ENCODE measurements around the gene CDH1. TPM values are rescaled to one million over a fixed set of nuclear protein-coding genes. Genes with fewer than 3 reads are reported as not detected.
"Not testable (repeated sequence)": the region's sequence is repeated elsewhere in the genome, so short reads cannot be mapped to it uniquely, and the experiment has no call there.

The CDH1 gene
- total RNA-seq, 1 donor from 2014 or later = 0.13 TPM

GRCh38 chr16:68826652-68827051 is 89.6 kb downstream of the CDH1 start:
- no peak for DNase-seq (ENCODE audit: low spot score)
- intact Hi-C loops (cut with DNase I) = no loop called here

- DNase-seq (ENCODE audit: low spot score) = no peak
- intact Hi-C loops (cut with DNase I) = no loop called here
Observed at GRCh38 chr16:68833251-68833650, 96.2 kb downstream of the CDH1 start.

- intact Hi-C loops (cut with DNase I) = no loop called here
- no peak for DNase-seq (ENCODE audit: low spot score)
Observed at GRCh38 chr16:68834550-68834949, 97.5 kb downstream of the CDH1 start.

GRCh38 chr16:68835970-68836369 is 98.9 kb downstream of the CDH1 start:
- DNase-seq (ENCODE audit: low spot score) = no peak
- intact Hi-C loops (cut with DNase I) = no loop called here

GRCh38 chr16:68839831-68840230 is 102.7 kb downstream of the CDH1 start:
- intact Hi-C loops (cut with DNase I) = no loop called here

GRCh38 chr16:68842964-68843481 is 105.9 kb downstream of the CDH1 start:
- DNase-seq (ENCODE audit: low spot score); intact Hi-C loops (cut with DNase I): not testable (repeated sequence)

More at GRCh38 chr16:68839831-68840230, 102.7 kb downstream of the CDH1 start:
- DNase-seq (ENCODE audit: low spot score) = no peak

- DNase-seq (ENCODE audit: low spot score) = peak; percentile 91
- intact Hi-C loops (cut with DNase I) = no loop called here
Observed at GRCh38 chr16:68843482-68844210, 106.6 kb downstream of the CDH1 start, which contains the start of gene TANGO6. Gene TANGO6, plus strand, starts transcription at chr16:68843531. Its CDS starts 87 bp downstream, at chr16:68843618.

- intact Hi-C loops (cut with DNase I) = no loop called here
Observed at GRCh38 chr16:68844211-68844564, 107.1 kb downstream of the CDH1 start.

GRCh38 chr16:68848786-68849185 is 111.7 kb downstream of the CDH1 start:
- intact Hi-C loops (cut with DNase I) = loop anchor here (5.0 kb wide), 2 partner anchors 264 to 321 kb away; no protein-coding TSS in a partner anchor
- DNase-seq (ENCODE audit: low spot score) = no peak

More at GRCh38 chr16:68844211-68844564, 107.1 kb downstream of the CDH1 start:
- DNase-seq (ENCODE audit: low spot score) = no peak

GRCh38 chr16:68850481-68850880 is 113.4 kb downstream of the CDH1 start:
- DNase-seq (ENCODE audit: low spot score) = no peak
- intact Hi-C loops (cut with DNase I) = no loop called here

- intact Hi-C loops (cut with DNase I) = no loop called here
Observed at GRCh38 chr16:68851601-68852000, 114.5 kb downstream of the CDH1 start.

GRCh38 chr16:68857479-68857878 is 120.4 kb downstream of the CDH1 start:
- DNase-seq (ENCODE audit: low spot score) = no peak
- intact Hi-C loops (cut with DNase I) = no loop called here

More at GRCh38 chr16:68851601-68852000, 114.5 kb downstream of the CDH1 start:
- no peak for DNase-seq (ENCODE audit: low spot score)

GRCh38 chr16:68859828-68860227 is 122.7 kb downstream of the CDH1 start:
- intact Hi-C loops (cut with DNase I) = no loop called here

GRCh38 chr16:68860978-68861892 is 124.1 kb downstream of the CDH1 start:
- DNase-seq (ENCODE audit: low spot score) = no peak
- intact Hi-C loops (cut with DNase I) = no loop called here

More at GRCh38 chr16:68859828-68860227, 122.7 kb downstream of the CDH1 start:
- no peak for DNase-seq (ENCODE audit: low spot score)

- intact Hi-C loops (cut with DNase I) = no loop called here
- DNase-seq (ENCODE audit: low spot score) = no peak
Observed at GRCh38 chr16:68866933-68867332, 129.8 kb downstream of the CDH1 start.

- intact Hi-C loops (cut with DNase I) = no loop called here
- DNase-seq (ENCODE audit: low spot score) = no peak
Observed at GRCh38 chr16:68869492-68870088, 132.5 kb downstream of the CDH1 start.

GRCh38 chr16:68873635-68874471 is 136.8 kb downstream of the CDH1 start:
- intact Hi-C loops (cut with DNase I) = no loop called here
- DNase-seq (ENCODE audit: low spot score) = no peak

GRCh38 chr16:68875871-68876270 is 138.8 kb downstream of the CDH1 start:
- no peak for DNase-seq (ENCODE audit: low spot score)
- intact Hi-C loops (cut with DNase I) = no loop called here

GRCh38 chr16:68883685-68884084 is 146.6 kb downstream of the CDH1 start:
- no peak for DNase-seq (ENCODE audit: low spot score)
- intact Hi-C loops (cut with DNase I) = no loop called here

Data from cardiac septum (tissue), 1 donor.